K562 (cell line): ENCODE data around the gene ST3GAL3. TPM values are rescaled to one million over a fixed set of nuclear protein-coding genes. Genes with fewer than 3 reads are reported as not detected.
A peak's percentile ranks its signal among the peaks of the same experiment; 100 is the strongest.

Source experiments
- ATAC-seq: fragments of 200-7000 bp; cut with Tn5 transposase; 3 replicates; pipeline ENCODE4 v1.9.1; 2020; ENCODE audit warnings: moderate library complexity
- BruUV-seq: library from RNA; stranded (reverse); fragments of 400-500 nt; replicated peaks from 2 replicates; lab custom pipeline; 2021; lab: Mats Ljungman, UMichigan
- CTCF ChIA-PET: fragments of 300-600 bp; formaldehyde crosslinking; extraction: SDS; loops from one replicate; lab custom pipeline; 2021; ENCODE audit warnings: low intra/inter-chr PET ratio; lab: Yijun Ruan, JAX
- POLR2A ChIA-PET: fragments of 300-600, 350-650 bp; sonication (Branson Sonifier 250); formaldehyde crosslinking; extraction: SDS; loops from one replicate; lab custom pipeline; 2021; ENCODE audit warnings: antibody characterized with exemption, inconsistent platforms; lab: Yijun Ruan, JAX
- DNase-seq, 4 experiments: peaks; one replicate each; pipeline versions ENCODE4 v3.0.0 to v3.0.0-alpha.2; 2011 to 2018; ENCODE audit warnings: low spot score in 3 of 4, mixed read lengths in 3 of 4; ENCODE audit errors: extremely low read depth in 1 of 4
- FAIRE-seq: peaks from 2 replicates; lab custom pipeline; 2011; peaks lifted over from hg19 to GRCh38; lab: Jason Lieb, UNC
- H2AFZ ChIP-seq: 2 replicates; pipeline ENCODE4 v1.6.0; 2011; ENCODE audit warnings: low read depth, low read length, control low read depth, inconsistent platforms
- H3K27ac ChIP-seq: fragments of 200-600 bp; 3 replicates; pipeline ENCODE4 v1.8.0; 2011; ENCODE audit warnings: low read depth, mild to moderate bottlenecking, control low read depth, inconsistent platforms, low read length, moderate library complexity, mixed read lengths; ENCODE audit errors: extremely low read depth
- H3K27me3 ChIP-seq, 2 experiments: fragments of 300-600 bp in 1 of 2; 2 replicates in 1 of 2; 3 replicates in 1 of 2; pipeline versions ENCODE4 v1.6.0 to v1.8.0; 2011; ENCODE audit warnings: inconsistent platforms in 2 of 2, low read length in 2 of 2, mild to moderate bottlenecking in 1 of 2, mixed read lengths in 1 of 2, moderate library complexity in 1 of 2; ENCODE audit not compliant: control insufficient read depth in 2 of 2, insufficient read depth in 2 of 2
- H3K36me3 ChIP-seq: fragments of 300-600 bp; 3 replicates; pipeline ENCODE4 v1.8.0; 2011; ENCODE audit warnings: mild to moderate bottlenecking, low read length, inconsistent platforms; ENCODE audit not compliant: control insufficient read depth, insufficient read depth
- H3K4me1 ChIP-seq, 2 experiments: fragments of 200-600 bp in 1 of 2; replicated peaks in 1 of 2; 2 replicates in 1 of 2; 3 replicates in 1 of 2; pipeline versions ENCODE4 v1.5.1 to v1.8.0; 2011; ENCODE audit warnings: inconsistent platforms in 2 of 2, low read length in 2 of 2, mild to moderate bottlenecking in 1 of 2, mixed read lengths in 1 of 2, moderate library complexity in 1 of 2; ENCODE audit not compliant: control insufficient read depth in 2 of 2, insufficient read depth in 2 of 2
- H3K4me2 ChIP-seq: 2 replicates; pipeline ENCODE4 v1.6.1; 2011; ENCODE audit warnings: low read length, control low read depth, inconsistent platforms, mixed read lengths; ENCODE audit not compliant: insufficient read depth
- H3K4me3 ChIP-seq: fragments of 200-600 bp; sonication (generic), shearing (Covaris generic); 2 replicates; pipeline ENCODE4 v1.5.1; 2016; ENCODE audit warnings: control low read depth, inconsistent platforms
- H3K79me2 ChIP-seq: fragments of 200-600 bp; 3 replicates; pipeline ENCODE4 v1.8.0; 2011; ENCODE audit warnings: low read length, inconsistent platforms; ENCODE audit not compliant: control insufficient read depth, insufficient read depth
- H3K9ac ChIP-seq, 2 experiments: 2 replicates each; pipeline versions ENCODE4 v1.6.0 to v1.6.1; 2011; ENCODE audit warnings: low read depth in 2 of 2, low read length in 2 of 2, control low read depth in 1 of 2, inconsistent platforms in 1 of 2, mild to moderate bottlenecking in 1 of 2, mixed read lengths in 1 of 2; ENCODE audit not compliant: insufficient read depth in 1 of 2
- H3K9me1 ChIP-seq: one replicate; pipeline ENCODE4 v1.6.0; 2011; ENCODE audit warnings: inconsistent platforms, mild to moderate bottlenecking, low read length, moderate library complexity; ENCODE audit not compliant: control insufficient read depth, insufficient read depth
- H3K9me3 ChIP-seq: replicated peaks from 2 replicates; pipeline ENCODE4 v1.5.1; 2011; ENCODE audit warnings: low read depth, low read length, inconsistent platforms; ENCODE audit not compliant: control insufficient read depth, insufficient read depth
- H4K20me1 ChIP-seq: replicated peaks from 2 replicates; pipeline ENCODE4 v1.6.1; 2011; ENCODE audit warnings: low read length, inconsistent platforms, mixed read lengths; ENCODE audit not compliant: control insufficient read depth, insufficient read depth
- ARNT ChIP-seq, 2 experiments: fragments of 450-650 bp; IDR thresholded peaks; 2 replicates each; pipeline ENCODE4 v1.6.1; 2016; ENCODE audit warnings: mild to moderate bottlenecking in 1 of 2
- DDX20 ChIP-seq: fragments of 450-650 bp; IDR thresholded peaks from 2 replicates; pipeline ENCODE4 v1.6.1; 2016; ENCODE audit warnings: missing genetic modification characterization, low read depth, mild to moderate bottlenecking, missing compliant biosample characterization, moderate library complexity
- FOXK1 ChIP-seq: sonication (generic); formaldehyde crosslinking; IDR thresholded peaks from 2 replicates; pipeline ENCODE4 v1.8.0; 2022; ENCODE audit warnings: missing genetic modification reagents, mild to moderate bottlenecking, borderline replicate concordance
- HDAC6 ChIP-seq: IDR thresholded peaks from 2 replicates; pipeline ENCODE4 v1.6.1; 2012; ENCODE audit warnings: low read depth, mild to moderate bottlenecking, control low read depth, inconsistent platforms, low read length, moderate library complexity
- HNRNPK ChIP-seq: fragments of 200-400 bp; formaldehyde crosslinking; IDR thresholded peaks from one replicate; pipeline ENCODE4 v1.6.1; 2018; ENCODE audit warnings: mild to moderate bottlenecking, low read depth, low read length; ENCODE audit not compliant: poor library complexity, severe bottlenecking
- KDM5B ChIP-seq: fragments of 200-600 bp; sonication (generic); IDR thresholded peaks from 2 replicates; pipeline ENCODE4 v1.6.1; 2012; ENCODE audit warnings: low read depth, mild to moderate bottlenecking, moderate library complexity, low read length, control low read depth, inconsistent platforms; ENCODE audit not compliant: insufficient replicate concordance
- MCM2 ChIP-seq: fragments of 450-650 bp; IDR thresholded peaks from 2 replicates; pipeline ENCODE4 v1.6.1; 2017; ENCODE audit warnings: low read depth, mild to moderate bottlenecking
- NR2C1 ChIP-seq, 2 experiments: fragments of 450-650 bp; IDR thresholded peaks; 2 replicates each; pipeline ENCODE4 v1.6.1; 2017; ENCODE audit warnings: mild to moderate bottlenecking in 2 of 2, antibody characterized with exemption in 1 of 2, inconsistent platforms in 1 of 2, missing compliant biosample characterization in 1 of 2, missing genetic modification characterization in 1 of 2
- RBM22 ChIP-seq: fragments of 200-400 bp; formaldehyde crosslinking; IDR thresholded peaks from 2 replicates; pipeline ENCODE4 v1.6.1; 2018; ENCODE audit warnings: low read length, low read depth; ENCODE audit not compliant: poor library complexity, severe bottlenecking
- RCOR1 ChIP-seq, 2 experiments: IDR thresholded peaks; 2 replicates each; pipeline ENCODE4 v1.6.1; 2012; ENCODE audit warnings: low read depth in 2 of 2, low read length in 2 of 2, borderline replicate concordance in 1 of 2, improper control_type of control experiment in 1 of 2
- SETDB1 ChIP-seq: IDR thresholded peaks from one replicate; pipeline ENCODE4 v1.6.1; 2012; ENCODE audit warnings: low read length, control low read depth, inconsistent platforms
- SMAD1 ChIP-seq: fragments of 150-350 bp; IDR thresholded peaks from 2 replicates; pipeline ENCODE4 v1.6.1; 2014; ENCODE audit warnings: low read length, low read depth; ENCODE audit not compliant: partially characterized antibody
- SMARCC2 ChIP-seq: fragments of 450-650 bp; IDR thresholded peaks from 2 replicates; pipeline ENCODE4 v1.6.1; 2017; ENCODE audit warnings: antibody characterized with exemption, moderate library complexity, mild to moderate bottlenecking, low read depth
- SMC3 ChIP-seq: conservative IDR thresholded peaks from 2 replicates; pipeline ENCODE4 v1.6.1; 2011; ENCODE audit warnings: low read depth, low read length, improper control_type of control experiment; ENCODE audit not compliant: insufficient read depth
- XRCC4 ChIP-seq: IDR thresholded peaks from one replicate; pipeline ENCODE4 v1.6.1; 2011; ENCODE audit not compliant: insufficient read depth, insufficient read length; ENCODE audit errors: extremely low read depth
- YY1 ChIP-seq, 3 experiments: IDR thresholded peaks; 2 replicates each; pipeline ENCODE4 v1.6.1; 2011; ENCODE audit warnings: low read length in 2 of 3, mild to moderate bottlenecking in 2 of 3, moderate library complexity in 2 of 3, borderline replicate concordance in 1 of 3, control low read depth in 1 of 3, low read depth in 1 of 3; ENCODE audit not compliant: insufficient read depth in 3 of 3, insufficient replicate concordance in 2 of 3, control insufficient read depth in 1 of 3, insufficient read length in 1 of 3; ENCODE audit errors: extremely low read depth in 1 of 3
- ZNF12 ChIP-seq: sonication (generic); formaldehyde crosslinking; IDR thresholded peaks from 2 replicates; pipeline ENCODE4 v1.4.0; 2020; ENCODE audit warnings: mild to moderate bottlenecking, missing genetic modification reagents
- ZNF316 ChIP-seq: fragments of 450-650 bp; IDR thresholded peaks from 2 replicates; pipeline ENCODE4 v1.6.1; 2016
- WGBS: fragments of 100-300 bp; shearing (Covaris generic); methylation state at CpG from one replicate; pipeline ENCODE4 v1.1.6; 2016; ENCODE audit warnings: low coverage, mixed read lengths; ENCODE audit not compliant: insufficient coverage; ENCODE audit errors: missing lambda C conversion rate; 5-methylcytosine and 5-hydroxymethylcytosine counted together
- in situ Hi-C: fragments of 300-500 bp; cut with MboI; formaldehyde crosslinking; loops from 4 replicates; pipeline ENCODE4 v1.15.0; 2018; ENCODE audit warnings: inconsistent platforms, mixed read lengths
- intact Hi-C: fragments of 100-400 bp; cut with micrococcal nuclease; formaldehyde crosslinking; loops from 2 replicates; pipeline ENCODE4 v1.14.2; 2022
- polyA plus RNA-seq, 8 experiments: library from polyadenylated mRNA; depleted of rRNA in 4 of 8; stranded (reverse) in 5 of 8; unstranded in 3 of 8; fragments of >200 nt; fragmentation: Nextera tagmentation in 2 of 8; fragmentation: Illumina TruSeq in 1 of 8; extraction: Ambion mirVana in 2 of 8; extraction: Trizol in 1 of 8; gene quantifications; 2 replicates each; pipeline versions ENCODE4 v1.2.1 to v1.2.3, GENCODE V29; 2011 to 2014; ENCODE audit warnings: inconsistent platforms in 1 of 8, missing spikeins in 1 of 8
- total RNA-seq, 7 experiments: library from RNA; depleted of rRNA in 6 of 7; stranded (reverse); fragments of >200 nt in 6 of 7; fragmentation: Illumina TruSeq in 2 of 7; extraction: Trizol in 2 of 7; gene quantifications; 2 replicates each; pipeline versions ENCODE4 v1.2.1 to v1.2.3, GENCODE V29; 2011 to 2021; ENCODE audit warnings: low replicate concordance in 1 of 7

The ST3GAL3 gene
- total and polyA plus RNA-seq, 9 of the 15 experiments (the other 6 are each of a cell fraction or from before 2014, with no cell fraction given): 1.2 to 18.9 (median 11.0) TPM

GRCh38 chr1:43878854-43879253, 171.5 kb downstream of the ST3GAL3 start:
- ChIA-PET CTCF (no interaction called here), POLR2A (no interaction called here)
- H4K20me1 ChIP-seq: no peaks in the 10 kb centered on the region
- in situ Hi-C loops (no loop called here), intact Hi-C loops (no loop called here)
- DNase-seq (no peak), FAIRE-seq (peak; percentile 44), ATAC-seq (no peak)
- no peaks in the 10 kb centered on the region for H3K9me1 ChIP-seq
- no peak overlapping the region for H3K4me3 ChIP-seq
- H3K9me3 ChIP-seq: no peaks in the 10 kb centered on the region
- H3K9ac ChIP-seq: no peak overlapping the region
- H3K27ac ChIP-seq: no peak overlapping the region
- WGBS: 41% methylated on average over 4 of the region's 4 CpGs
- H3K4me1 ChIP-seq: peaks cover 4 to 15% of the 10 kb centered on the region in 2 experiments; a peak in 4 of 5 replicates
- BruUV-seq: no TSS peak
- H3K27me3 ChIP-seq: no peaks in the 10 kb centered on the region
- no peak overlapping the region for H3K4me2 ChIP-seq
- H3K79me2 ChIP-seq: no peaks in the 10 kb centered on the region
- TF ChIP-seq DDX20 (no peak), SMARCC2 (no peak), ZNF12 (CRISPR knock-in tag) (no peak), XRCC4 (no peak), YY1 (IDR thresholded peaks at IDR 0.05; ENCODE audit: borderline replicate concordance in 1 of 3, control insufficient read depth in 1 of 3, extremely low read depth in 1 of 3, insufficient read depth in 3 of 3, insufficient read length in 1 of 3, insufficient replicate concordance in 2 of 3, low read depth in 1 of 3, low read length in 2 of 3) (no peak), SMC3 (no peak), SETDB1 (no peak), HNRNPK (no peak), ZNF316 (no peak), HDAC6 (no peak), SMAD1 (no peak), ARNT (IDR thresholded peaks at IDR 0.05) (no peak), NR2C1 (IDR thresholded peaks at IDR 0.05) (no peak), NR2C1 (tag; IDR thresholded peaks at IDR 0.05) (no peak), FOXK1 (CRISPR knock-in tag) (no peak), MCM2 (no peak), RCOR1 (IDR thresholded peaks at IDR 0.05; ENCODE audit: borderline replicate concordance in 1 of 2, low read depth in 2 of 2, low read length in 2 of 2) (no peak), RBM22 (no peak), KDM5B (no peak)
- no peak overlapping the region for H2AFZ ChIP-seq
- peaks cover 2% of the 10 kb centered on the region; the same call in 1 of the 3 replicates for H3K36me3 ChIP-seq
